ENCODE results near the gene MED12L. TPM values are rescaled to one million over a fixed set of nuclear protein-coding genes. Genes with fewer than 3 reads are reported as not detected.

The MED12L gene
- total and polyA plus RNA-seq, 12 donors = 0.03 to 4.5 (median 0.71) TPM

DNA sequence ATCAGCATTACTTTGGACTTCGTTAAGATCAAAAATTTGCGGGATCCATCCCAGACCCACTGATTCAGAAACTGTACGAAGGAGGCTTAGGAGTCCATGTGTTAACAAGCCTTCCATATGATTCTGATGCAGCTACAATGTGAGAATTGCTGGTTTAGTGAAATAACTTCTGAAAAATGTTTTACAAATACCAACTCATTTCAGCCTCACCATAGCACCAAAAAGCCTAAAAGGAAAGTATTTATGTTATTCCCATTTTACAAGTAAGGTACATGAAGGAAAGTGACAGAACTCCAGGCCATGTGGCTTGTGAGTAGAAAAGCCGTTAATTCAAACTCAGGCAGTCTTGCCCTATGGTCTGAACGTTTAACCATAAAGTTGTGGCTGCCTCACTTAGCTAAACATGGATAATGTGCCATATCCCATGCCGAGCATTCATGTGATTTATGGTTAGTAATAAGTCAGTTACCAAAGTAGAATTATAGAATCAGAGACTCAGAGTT is 376.9 kb downstream of the MED12L start:
- no peak overlapping the region for H3K27ac ChIP-seq
- 87 to 91% methylated on average over 6 of the region's 6 CpGs for WGBS, 2 donors
- H3K9me3 ChIP-seq = no peaks in the 10 kb centered on the region
- peaks cover 0 to 9% (median 0%) of the 10 kb centered on the region in 9 donors for H3K4me1 ChIP-seq
- intact Hi-C loops (cut with DNase I) = loop anchor here in 3 of 10 donors (10.0 kb wide), 4 partner anchors 192 to 462 kb away; no protein-coding TSS in a partner anchor
- DNase-seq (no peak), ATAC-seq (no peak)
- peaks cover 0 to 55% (median 31%) of the 10 kb centered on the region in 7 donors for H3K27me3 ChIP-seq
- no peaks in the 10 kb centered on the region for H3K36me3 ChIP-seq
- TF ChIP-seq, protein P1, sequence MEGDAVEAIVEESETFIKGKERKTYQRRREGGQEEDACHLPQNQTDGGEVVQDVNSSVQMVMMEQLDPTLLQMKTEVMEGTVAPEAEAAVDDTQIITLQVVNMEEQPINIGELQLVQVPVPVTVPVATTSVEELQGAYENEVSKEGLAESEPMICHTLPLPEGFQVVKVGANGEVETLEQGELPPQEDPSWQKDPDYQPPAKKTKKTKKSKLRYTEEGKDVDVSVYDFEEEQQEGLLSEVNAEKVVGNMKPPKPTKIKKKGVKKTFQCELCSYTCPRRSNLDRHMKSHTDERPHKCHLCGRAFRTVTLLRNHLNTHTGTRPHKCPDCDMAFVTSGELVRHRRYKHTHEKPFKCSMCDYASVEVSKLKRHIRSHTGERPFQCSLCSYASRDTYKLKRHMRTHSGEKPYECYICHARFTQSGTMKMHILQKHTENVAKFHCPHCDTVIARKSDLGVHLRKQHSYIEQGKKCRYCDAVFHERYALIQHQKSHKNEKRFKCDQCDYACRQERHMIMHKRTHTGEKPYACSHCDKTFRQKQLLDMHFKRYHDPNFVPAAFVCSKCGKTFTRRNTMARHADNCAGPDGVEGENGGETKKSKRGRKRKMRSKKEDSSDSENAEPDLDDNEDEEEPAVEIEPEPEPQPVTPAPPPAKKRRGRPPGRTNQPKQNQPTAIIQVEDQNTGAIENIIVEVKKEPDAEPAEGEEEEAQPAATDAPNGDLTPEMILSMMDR (IDR thresholded peaks at IDR 0.05) = no peak
- no peak overlapping the region for H3K4me3 ChIP-seq

DNA sequence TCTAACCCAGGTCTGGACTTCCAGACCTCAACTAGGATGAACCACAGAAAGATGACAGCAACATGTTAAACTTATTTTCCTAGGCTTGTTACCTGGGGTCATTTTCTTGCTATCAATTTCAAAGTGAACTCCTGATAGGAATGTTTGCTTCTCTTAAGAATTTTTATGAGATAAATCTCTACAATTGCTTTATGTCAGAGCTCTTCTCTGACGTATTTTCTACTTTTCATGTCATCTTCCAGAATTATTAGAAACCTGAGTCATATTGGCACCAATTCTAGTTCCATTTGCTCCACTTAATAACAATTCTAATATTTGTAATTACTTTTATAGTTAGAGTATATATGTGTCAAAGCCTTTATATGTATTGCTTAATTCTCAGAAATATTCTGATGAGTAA is 377.5 kb downstream of the MED12L start:
- TF ChIP-seq, protein P1 (IDR thresholded peaks at IDR 0.05) = no peak
- Histone ChIP-seq H3K27me3 (peaks cover 0 to 55% (median 31%) of the 10 kb centered on the region in 7 donors), H3K9me3 (no peaks in the 10 kb centered on the region), H3K4me1 (peaks cover 0 to 10% (median 0%) of the 10 kb centered on the region in 9 donors), H3K4me3 (no peak overlapping the region), H3K36me3 (no peaks in the 10 kb centered on the region), H3K27ac (no peak overlapping the region)
- intact Hi-C loops (cut with DNase I) = loop anchor here in 3 of 10 donors (10.0 kb wide), 4 partner anchors 192 to 462 kb away; no protein-coding TSS in a partner anchor
- DNase-seq = no peak
- ATAC-seq = no peak
- 72 to 78% methylated on average over 1 of the region's 1 CpG for WGBS, 2 donors

DNA sequence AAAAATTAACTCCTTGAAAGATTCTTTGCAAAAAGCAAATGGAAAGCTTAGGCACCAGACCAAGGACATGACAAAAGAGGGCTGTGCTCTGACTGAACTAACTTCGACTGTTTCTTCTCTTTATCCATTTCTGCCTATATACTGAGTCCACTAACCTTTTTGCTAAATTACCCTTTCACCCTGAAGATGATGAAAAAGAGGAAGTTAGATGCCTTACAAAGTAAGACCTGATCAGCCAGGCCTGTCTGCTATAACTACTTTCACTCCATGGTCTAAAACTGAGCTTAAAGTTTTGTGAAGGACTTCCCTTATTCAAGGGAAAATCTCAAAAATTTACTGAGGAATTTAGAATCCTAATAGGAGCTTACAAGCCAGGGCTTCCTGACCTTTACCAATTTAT is 381.6 kb downstream of the MED12L start:
- 88 to 97% methylated on average over 1 of the region's 1 CpG for WGBS, 2 donors
- H3K4me3 ChIP-seq = no peak overlapping the region
- TF ChIP-seq, protein P1 (IDR thresholded peaks at IDR 0.05) = no peak
- ATAC-seq (no peak), DNase-seq (no peak)
- intact Hi-C loops (cut with DNase I) = loop anchor here in 3 of 10 donors (10.0 kb wide), 4 partner anchors 188 to 458 kb away; no protein-coding TSS in a partner anchor
- H3K27ac ChIP-seq = no peak overlapping the region
- peaks cover 0 to 5% (median 0%) of the 10 kb centered on the region in 9 donors for H3K4me1 ChIP-seq
- H3K27me3 ChIP-seq = peaks cover 0 to 32% (median 9%) of the 10 kb centered on the region in 7 donors
- H3K9me3 ChIP-seq = no peaks in the 10 kb centered on the region
- H3K36me3 ChIP-seq = no peaks in the 10 kb centered on the region

DNA sequence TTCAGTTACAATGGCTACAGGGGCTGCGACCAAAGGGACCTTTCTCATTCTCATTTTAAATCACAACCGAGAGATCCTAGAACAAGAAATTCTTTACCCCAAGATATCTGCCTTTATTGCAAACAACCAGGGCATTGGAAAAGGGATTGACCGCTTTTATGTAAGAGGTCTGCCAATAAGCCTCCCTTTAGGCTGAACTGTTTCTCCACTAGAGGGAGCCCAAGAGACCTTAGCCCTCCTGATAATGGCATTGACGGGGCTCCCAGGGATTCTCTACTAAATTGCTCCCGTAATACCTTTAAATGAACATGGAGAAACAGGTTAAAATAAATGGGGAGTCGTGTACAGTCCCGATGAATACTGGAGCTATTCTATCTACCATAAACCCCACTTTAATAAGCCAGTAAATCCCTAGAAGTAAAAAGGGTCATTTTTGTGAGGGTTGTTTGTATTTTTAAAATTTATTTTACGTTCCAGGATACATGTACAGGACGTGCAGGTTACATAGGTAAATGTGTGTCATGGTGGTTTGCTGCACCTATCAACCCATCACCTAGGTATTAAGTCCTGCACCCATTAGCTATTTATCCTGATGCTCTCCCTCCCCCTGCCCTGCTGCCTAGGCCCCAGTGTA is 382.9 kb downstream of the MED12L start:
- H3K4me3 ChIP-seq = no peak overlapping the region
- WGBS, 2 donors = 46% methylated on average over 9 of the region's 9 CpGs
- intact Hi-C loops (cut with DNase I) = loop anchor here in 4 of 10 donors (1.0 to 10.0 kb wide), 6 partner anchors 186 to 456 kb away; no protein-coding TSS in a partner anchor
- peaks cover 0 to 20% (median 0%) of the 10 kb centered on the region in 7 donors for H3K27me3 ChIP-seq
- peak in 6 of 8 donors; percentile 43 to 76 (median 70) for ATAC-seq
- TF ChIP-seq, protein P1 (IDR thresholded peaks at IDR 0.05) = peak; percentile 73 to 92 (median 81)
- H3K9me3 ChIP-seq = no peaks in the 10 kb centered on the region
- H3K36me3 ChIP-seq = no peaks in the 10 kb centered on the region
- peaks cover 0 to 5% (median 0%) of the 10 kb centered on the region in 9 donors for H3K4me1 ChIP-seq
- H3K27ac ChIP-seq = no peak overlapping the region
- DNase-seq = peak in 1 of 2 donors; percentile 45

Data from heart right ventricle (tissue), 16 donors.